ENCODE data around the gene AGPS. TPM values are rescaled to one million over a fixed set of nuclear protein-coding genes. Genes with fewer than 3 reads are reported as not detected.

AGPS gene
- total RNA-seq: 10 to 100 TPM; 20.2 to 34.0 (median 25.5) TPM

DNA sequence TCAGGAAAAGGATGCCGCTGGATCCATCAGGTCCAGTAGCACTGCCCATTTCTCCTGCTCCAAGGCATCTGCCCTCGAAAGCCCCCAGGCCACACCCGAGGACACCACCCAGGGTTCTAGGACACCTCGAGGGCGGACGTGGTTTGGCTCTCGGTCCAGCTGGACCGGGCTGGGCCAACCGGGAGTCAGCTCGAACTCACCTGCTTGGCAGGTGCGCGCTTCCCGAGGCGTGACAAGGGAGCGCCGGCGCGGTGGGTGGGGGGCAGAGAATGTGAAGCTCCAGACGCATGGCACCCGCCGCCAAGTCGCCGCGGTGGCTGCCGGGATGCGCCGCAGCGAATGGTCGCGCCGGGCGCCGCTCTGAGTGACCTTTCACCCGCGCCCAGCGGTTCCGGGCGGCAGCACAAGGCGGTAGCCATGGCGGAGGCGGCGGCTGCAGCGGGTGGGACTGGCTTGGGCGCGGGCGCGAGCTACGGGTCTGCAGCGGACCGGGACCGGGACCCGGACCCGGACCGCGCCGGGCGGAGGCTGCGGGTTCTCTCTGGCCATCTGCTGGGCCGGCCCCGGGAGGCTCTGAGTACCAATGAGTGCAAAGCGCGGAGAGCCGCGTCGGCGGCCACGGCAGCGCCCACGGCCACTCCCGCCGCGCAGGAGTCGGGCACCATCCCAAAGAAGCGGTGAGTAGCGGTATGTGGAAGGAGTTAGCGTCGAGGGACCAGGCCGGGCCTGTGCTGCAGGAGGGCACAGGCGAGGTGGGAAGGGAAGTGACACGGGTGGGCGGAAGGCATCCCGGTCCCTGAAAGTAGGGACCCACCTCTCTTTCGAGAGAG, at the start of gene AGPS:
TSS of gene AGPS (plus strand) at position 401 of the 830 bp plus-strand sequence. CDS start at position 418, 17 bp downstream.
- WGBS, 2 donors: 2 to 33% methylated on average over 2 to 18 of the region's 83 CpGs
- Histone ChIP-seq H3K27ac (peak within 1 kb of the TSS; percentile 72 to 86 (median 80)), H3K36me3 (no peaks in the 10 kb centered on the region), H3K9me3 (no peaks in the 10 kb centered on the region), H3K4me3 (peak within 1 kb of the TSS; percentile 64 to 89 (median 78)), H3K27me3 (no peaks in the 10 kb centered on the region), H3K4me1 (peaks cover 0 to 55% (median 13%) of the 10 kb centered on the region in 3 donors)
- peak; percentile 10 for DNase-seq
- intact Hi-C loops (cut with DNase I): no loop called here
- TF ChIP-seq, protein P1, sequence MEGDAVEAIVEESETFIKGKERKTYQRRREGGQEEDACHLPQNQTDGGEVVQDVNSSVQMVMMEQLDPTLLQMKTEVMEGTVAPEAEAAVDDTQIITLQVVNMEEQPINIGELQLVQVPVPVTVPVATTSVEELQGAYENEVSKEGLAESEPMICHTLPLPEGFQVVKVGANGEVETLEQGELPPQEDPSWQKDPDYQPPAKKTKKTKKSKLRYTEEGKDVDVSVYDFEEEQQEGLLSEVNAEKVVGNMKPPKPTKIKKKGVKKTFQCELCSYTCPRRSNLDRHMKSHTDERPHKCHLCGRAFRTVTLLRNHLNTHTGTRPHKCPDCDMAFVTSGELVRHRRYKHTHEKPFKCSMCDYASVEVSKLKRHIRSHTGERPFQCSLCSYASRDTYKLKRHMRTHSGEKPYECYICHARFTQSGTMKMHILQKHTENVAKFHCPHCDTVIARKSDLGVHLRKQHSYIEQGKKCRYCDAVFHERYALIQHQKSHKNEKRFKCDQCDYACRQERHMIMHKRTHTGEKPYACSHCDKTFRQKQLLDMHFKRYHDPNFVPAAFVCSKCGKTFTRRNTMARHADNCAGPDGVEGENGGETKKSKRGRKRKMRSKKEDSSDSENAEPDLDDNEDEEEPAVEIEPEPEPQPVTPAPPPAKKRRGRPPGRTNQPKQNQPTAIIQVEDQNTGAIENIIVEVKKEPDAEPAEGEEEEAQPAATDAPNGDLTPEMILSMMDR (IDR thresholded peaks at IDR 0.05): peak in 3 of 6 experiments; percentile 19 to 48 (median 32)
- TF ChIP-seq POLR2A (IDR thresholded peaks at IDR 0.05): peak in 2 of 4 donors; percentile 30 to 49

DNA sequence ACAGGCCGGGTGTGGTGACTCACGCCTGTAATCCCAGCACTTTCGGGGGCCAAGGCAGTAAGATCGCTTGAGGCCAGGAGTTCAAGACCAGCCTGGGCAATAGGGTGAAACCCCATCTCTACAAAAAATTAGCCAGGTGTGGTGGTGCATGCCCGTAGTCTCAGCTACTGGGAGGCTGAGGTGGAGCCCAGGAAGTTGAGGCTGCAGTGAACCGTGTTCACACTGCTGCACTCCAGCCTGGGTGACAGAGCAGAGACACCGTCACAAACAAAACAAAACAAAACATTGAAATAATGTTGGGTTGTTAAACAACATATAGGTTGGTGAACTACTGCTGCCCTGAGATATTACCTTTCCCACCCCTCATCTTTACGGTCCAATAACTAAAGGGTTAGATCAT, 48.8 kb upstream of the AGPS start:
- intact Hi-C loops (cut with DNase I): no loop called here
- DNase-seq: no peak
- 87 to 91% methylated on average over 8 of the region's 8 CpGs for WGBS, 2 donors
- Histone ChIP-seq H3K9me3 (no peaks in the 10 kb centered on the region), H3K27me3 (no peaks in the 10 kb centered on the region), H3K36me3 (no peaks in the 10 kb centered on the region), H3K4me3 (no peak overlapping the region), H3K4me1 (peaks cover 0 to 15% (median 4%) of the 10 kb centered on the region in 3 donors), H3K27ac (no peak overlapping the region)
- TF ChIP-seq, protein P1 (IDR thresholded peaks at IDR 0.05): no peak
- TF ChIP-seq POLR2A (IDR thresholded peaks at IDR 0.05): no peak

DNA sequence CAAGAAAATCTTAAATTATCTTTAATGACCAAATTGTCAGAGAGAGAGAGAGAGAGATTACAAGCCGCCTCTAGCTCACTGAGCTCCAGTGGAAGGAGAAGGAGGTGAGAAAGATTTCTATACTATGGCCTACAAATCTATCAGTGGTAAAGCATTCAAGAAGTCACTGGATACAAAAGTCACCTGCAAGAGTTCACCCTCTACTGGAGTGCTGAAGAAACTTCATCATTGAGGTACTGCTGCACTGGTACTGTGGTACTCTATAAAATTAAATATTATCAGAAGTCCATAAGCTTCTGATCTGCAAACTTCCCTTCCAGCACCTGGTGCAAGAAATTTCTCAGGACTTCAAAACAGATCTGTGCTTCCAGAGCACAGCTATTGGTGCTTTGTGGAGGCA, 48.3 kb upstream of the AGPS start:
- no peaks in the 10 kb centered on the region for H3K36me3 ChIP-seq
- H3K9me3 ChIP-seq: no peaks in the 10 kb centered on the region
- intact Hi-C loops (cut with DNase I): no loop called here
- no peak overlapping the region for H3K27ac ChIP-seq
- 94% methylated on average over 1 of the region's 1 CpG for WGBS, 2 donors
- no peak for DNase-seq
- H3K4me1 ChIP-seq: peaks cover 0 to 20% (median 4%) of the 10 kb centered on the region in 3 donors
- H3K4me3 ChIP-seq: no peak overlapping the region
- TF ChIP-seq, protein P1 (IDR thresholded peaks at IDR 0.05): no peak
- TF ChIP-seq POLR2A (IDR thresholded peaks at IDR 0.05): no peak
- no peaks in the 10 kb centered on the region for H3K27me3 ChIP-seq

DNA sequence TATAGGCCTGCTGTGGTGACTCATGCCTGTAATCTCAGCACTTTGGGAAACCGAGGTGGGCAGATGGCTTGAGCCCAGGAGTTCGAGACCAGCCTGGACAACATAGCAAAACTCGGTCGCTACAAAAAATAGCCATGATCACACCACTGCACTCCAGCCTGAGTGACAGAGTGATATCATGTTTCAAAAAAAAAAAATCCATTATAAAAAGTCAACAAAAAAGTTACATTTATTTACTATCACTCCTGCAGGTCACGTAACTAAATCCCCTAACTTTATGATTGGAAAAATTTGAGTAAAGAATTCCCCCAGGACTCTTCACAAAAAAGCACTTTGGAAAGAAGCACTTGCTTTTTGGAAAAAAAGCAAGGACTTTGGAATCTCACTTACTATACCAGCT, 46.4 kb upstream of the AGPS start:
- H3K27ac ChIP-seq: no peak overlapping the region
- no peak for DNase-seq
- intact Hi-C loops (cut with DNase I): no loop called here
- no peaks in the 10 kb centered on the region for H3K36me3 ChIP-seq
- no peaks in the 10 kb centered on the region for H3K27me3 ChIP-seq
- no peaks in the 10 kb centered on the region for H3K9me3 ChIP-seq
- WGBS, 2 donors: 86% methylated on average over 5 of the region's 5 CpGs
- TF ChIP-seq POLR2A (IDR thresholded peaks at IDR 0.05): no peak
- TF ChIP-seq, protein P1 (IDR thresholded peaks at IDR 0.05): no peak
- no peak overlapping the region for H3K4me3 ChIP-seq
- H3K4me1 ChIP-seq: peaks cover 0 to 21% (median 4%) of the 10 kb centered on the region in 3 donors

DNA sequence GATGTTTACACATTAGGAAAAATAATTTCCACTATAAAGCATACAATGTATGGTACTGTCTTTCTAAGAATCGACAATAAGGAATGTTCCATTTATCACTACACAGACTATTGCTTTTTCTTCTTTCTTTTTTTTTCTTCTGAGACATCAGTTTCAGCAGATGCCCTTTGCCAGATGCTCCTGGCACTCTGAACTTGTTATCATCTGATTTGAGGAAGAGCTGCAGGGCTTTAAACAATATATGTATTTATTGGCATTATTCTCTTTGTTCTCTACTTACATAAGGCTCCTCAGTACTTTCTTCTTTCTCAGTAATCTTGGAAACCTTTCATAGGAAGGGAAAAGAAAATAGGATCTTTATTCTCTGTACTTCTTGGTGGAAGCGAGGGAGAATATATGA, 45.0 kb upstream of the AGPS start:
- TF ChIP-seq, protein P1 (IDR thresholded peaks at IDR 0.05): no peak
- no peak for TF ChIP-seq POLR2A (IDR thresholded peaks at IDR 0.05)
- Histone ChIP-seq H3K36me3 (no peaks in the 10 kb centered on the region), H3K27me3 (no peaks in the 10 kb centered on the region), H3K27ac (no peak overlapping the region), H3K4me1 (peaks cover 10 to 33% (median 10%) of the 10 kb centered on the region in 3 donors), H3K4me3 (no peak overlapping the region), H3K9me3 (no peaks in the 10 kb centered on the region)
- 54 to 66% methylated on average over 2 of the region's 2 CpGs for WGBS, 2 donors
- no peak for DNase-seq
- intact Hi-C loops (cut with DNase I): no loop called here
